ENCODE results near the gene SPINT2.
"Not testable (repeated sequence)": the region's sequence is repeated elsewhere in the genome, so short reads cannot be mapped to it uniquely, and the experiment has no call there.

SPINT2 gene

DNA sequence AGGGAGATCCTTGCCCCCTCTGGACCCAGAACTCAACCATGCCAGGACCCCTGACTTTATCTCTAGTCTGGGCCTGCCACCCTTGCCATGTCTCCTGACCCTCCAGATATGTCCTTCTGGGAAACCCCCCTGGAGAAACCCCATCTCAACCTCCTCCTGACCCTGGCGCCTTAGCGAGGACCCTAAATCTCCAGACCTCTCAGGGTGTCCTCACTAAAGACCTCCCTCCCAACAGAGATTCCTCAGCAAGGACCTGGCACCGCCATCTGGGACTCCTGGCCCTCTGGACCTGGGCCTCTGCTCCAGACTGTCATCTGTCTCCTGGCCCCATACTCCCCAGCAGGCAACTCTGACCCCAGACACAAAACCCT, 56.6 kb downstream of the SPINT2 start:
- DNase-seq (ENCODE audit: low spot score) = no peak

DNA sequence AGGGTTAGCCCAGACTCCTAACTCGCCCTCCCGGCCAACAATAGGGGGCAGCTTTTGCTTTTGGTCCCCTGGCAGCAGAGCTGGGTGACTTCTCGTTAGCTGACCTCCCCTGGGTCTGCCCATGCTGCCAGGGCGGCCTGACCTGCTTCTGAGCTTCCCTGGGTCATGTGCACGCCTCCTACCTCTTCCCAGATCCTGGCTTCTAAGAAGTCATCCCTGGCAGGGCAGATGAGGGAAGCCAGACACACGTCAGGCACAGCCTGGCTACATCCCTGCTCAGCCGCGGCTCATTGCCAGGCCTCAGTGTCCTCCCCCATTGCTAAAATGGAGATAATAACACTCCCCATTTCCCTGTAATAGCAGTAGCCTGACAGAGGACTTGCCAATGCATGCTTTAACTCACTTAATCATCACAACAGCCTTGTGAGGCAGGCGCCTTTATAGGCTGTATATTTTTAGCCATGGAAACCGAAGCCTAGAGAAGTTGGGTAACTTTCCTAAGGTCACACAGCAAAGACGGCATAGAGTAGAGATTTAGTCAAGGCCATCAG, 57.3 kb downstream of the SPINT2 start:
- no peak for DNase-seq (ENCODE audit: low spot score)

DNA sequence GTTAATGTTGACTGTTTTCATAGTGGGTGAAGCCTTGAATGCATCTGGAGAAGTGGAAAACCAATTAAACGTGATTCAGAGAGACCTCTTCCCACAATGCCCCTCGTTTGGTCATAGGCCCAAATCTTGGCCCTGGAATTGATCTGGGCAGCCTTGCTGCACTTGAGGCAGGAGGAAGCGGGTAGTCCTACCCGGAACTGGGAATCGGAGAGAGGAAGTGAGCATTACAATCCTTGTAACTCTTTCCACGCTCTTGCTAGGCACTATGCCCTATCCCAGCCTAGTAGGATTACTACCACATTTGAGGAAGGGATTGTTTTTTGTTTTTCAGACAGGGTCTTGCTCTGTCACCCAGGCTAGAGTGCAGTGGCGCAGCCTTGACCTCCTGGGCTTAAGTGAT, 58.9 kb downstream of the SPINT2 start:
- no peak for DNase-seq (ENCODE audit: low spot score)

DNA sequence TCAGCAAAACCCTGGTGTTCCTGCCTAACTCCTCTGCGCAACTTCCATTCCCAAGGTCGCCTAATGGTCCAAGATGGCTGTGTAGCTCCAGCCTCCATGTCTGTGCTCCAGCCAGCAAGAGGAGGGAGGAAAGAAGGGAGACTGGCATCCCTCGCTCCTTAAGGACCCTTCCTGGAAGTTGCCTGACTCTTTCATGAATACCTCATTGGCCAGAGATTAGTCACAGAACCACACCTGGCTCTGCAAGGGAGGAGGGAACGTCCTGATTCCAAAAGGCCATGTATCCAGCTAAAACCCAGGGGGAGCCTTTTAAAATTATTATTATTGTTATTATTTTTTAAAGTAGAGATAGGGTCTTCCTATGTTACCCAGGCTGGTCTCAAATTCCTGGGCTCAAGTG, 60.1 kb downstream of the SPINT2 start:
- no peak for DNase-seq (ENCODE audit: low spot score)

DNA sequence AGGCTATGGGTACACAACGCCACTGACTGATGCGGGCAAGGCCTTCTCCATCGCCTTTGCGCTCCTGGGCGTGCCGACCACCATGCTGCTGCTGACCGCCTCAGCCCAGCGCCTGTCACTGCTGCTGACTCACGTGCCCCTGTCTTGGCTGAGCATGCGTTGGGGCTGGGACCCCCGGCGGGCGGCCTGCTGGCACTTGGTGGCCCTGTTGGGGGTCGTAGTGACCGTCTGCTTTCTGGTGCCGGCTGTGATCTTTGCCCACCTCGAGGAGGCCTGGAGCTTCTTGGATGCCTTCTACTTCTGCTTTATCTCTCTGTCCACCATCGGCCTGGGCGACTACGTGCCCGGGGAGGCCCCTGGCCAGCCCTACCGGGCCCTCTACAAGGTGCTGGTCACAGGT, 62.2 kb downstream of the SPINT2 start:
- no peak for DNase-seq (ENCODE audit: low spot score)

DNA sequence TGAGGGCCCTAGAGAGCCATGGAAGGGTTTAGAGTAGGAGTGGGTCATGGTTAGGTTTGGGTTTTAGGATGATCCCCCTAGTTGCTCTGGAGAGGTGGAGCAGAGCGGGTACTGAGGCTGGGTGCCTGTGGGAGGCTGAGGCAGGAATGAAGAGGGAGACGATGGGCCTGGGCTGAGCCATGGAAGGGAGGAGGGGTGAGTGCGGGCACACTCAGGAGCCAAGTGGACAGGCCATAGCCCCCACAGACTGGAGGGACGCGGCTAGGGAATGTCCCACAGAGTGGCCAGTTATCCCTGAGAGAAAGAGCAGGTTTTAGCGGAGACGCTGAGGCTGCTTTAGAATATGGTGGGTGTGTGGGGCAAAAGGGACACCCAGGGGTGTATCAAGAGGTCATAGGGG, 65.3 kb downstream of the SPINT2 start:
- no peak for DNase-seq (ENCODE audit: low spot score)

DNA sequence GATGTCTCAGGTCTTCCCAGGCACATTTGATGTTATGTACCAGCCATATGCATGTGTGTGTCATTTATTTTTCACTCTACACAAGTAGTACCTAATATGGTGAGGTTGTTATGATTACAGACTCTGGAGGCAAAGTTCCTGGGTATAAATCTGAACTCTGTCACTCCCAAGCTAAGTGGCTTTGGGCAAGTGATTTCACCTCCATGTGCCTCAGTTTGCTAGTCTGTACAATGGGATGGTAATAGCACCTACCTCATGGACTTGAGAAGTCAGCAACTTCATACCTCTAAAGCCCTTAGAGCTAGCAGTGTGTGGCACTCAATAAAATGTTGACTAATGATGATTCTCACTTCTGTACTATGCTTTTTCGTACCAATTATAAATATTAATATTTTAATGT, 67.4 kb downstream of the SPINT2 start:
- no peak for DNase-seq (ENCODE audit: low spot score)

DNA sequence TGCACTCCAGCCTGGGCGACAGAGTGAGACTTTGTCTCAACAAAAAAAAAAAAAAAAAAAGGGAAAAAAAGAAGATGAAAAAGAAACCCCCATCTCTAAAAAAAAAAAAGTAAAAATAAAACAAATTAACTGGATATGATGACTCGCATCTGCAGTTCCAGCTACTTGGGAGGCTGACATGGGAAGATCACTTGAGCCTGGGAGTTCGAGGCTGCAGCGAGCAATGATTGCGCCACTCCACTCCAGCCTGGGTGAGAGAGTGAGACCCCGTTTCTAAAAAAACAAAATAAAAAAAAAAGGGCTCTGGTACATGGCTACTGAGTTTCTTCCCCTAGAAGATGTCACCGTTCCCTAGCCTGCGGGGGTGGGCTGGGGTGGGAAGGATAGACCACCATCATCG, 68.9 kb downstream of the SPINT2 start:
- DNase-seq (ENCODE audit: low spot score) = no peak

DNA sequence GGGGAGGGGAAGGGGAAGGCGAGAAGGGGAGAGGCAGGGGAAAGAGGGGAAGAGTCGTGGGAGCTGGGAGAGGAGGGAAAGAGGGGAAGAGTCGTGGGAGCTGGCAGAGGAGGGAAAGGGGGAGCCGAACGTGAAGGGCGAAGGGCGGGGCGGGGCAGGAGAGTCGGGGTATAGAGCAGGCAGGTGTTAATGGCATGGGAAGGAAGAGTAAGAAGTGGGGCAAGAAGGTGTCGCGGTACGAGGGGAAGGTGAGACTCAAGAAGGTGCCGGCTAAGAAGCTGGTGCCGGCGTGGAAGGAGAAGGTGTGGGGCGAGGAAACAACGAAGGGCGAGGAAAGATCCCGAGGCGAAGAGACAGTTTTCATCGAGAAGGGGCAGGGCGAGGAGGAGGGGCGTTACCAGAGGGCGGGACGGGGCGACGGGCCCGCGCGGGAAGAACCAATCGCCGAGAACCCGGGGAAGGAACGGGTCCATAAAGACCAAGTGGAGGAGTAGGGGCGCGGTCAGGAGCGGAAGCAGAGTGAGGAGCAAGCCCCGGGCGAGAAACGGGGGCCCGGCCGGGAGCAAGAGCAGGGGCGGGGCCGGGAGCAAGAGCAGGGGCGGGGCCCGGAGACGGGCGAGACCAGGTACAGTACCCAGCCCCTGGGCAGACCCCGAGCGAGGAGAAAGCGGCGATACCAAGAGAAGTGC, 71.7 kb downstream of the SPINT2 start:
- peak; percentile 91 for DNase-seq (ENCODE audit: low spot score)

DNA sequence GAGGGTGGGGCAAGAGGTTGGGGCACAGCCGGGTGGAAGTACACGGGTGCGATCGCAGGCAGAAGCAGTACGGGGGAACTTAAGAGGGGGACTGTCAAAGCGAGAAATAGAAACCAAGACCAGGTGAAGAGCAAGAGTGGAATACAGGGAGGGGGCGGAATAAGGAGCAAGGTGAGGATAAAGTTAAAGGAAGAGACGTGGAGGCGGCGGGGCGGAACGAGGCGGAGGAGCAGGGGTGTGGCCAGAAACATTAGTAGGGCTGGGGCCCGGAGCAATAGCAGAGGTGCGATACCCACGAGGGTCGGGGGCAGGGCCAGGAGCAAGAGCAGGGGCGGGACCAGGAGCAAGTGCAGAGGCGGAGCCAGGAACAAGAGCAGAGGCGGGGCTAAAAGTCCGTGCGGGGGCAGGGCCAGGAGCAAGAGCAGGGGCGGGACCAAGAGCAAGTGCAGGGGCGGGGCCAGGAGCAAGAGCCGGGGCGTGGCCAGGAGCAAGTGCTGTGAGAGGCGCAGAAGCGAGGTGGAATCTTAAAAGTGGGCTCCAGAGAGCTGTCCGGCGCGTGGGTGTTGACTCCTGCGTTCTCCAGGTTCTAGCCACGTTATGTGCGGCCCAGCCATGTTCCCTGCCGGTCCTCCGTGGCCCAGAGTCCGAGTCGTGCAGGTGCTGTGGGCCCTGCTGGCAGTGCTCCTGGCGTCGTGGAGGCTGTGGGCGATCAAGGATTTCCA, 72.4 kb downstream of the SPINT2 start:
- peak; percentile 97 for DNase-seq (ENCODE audit: low spot score)

DNA sequence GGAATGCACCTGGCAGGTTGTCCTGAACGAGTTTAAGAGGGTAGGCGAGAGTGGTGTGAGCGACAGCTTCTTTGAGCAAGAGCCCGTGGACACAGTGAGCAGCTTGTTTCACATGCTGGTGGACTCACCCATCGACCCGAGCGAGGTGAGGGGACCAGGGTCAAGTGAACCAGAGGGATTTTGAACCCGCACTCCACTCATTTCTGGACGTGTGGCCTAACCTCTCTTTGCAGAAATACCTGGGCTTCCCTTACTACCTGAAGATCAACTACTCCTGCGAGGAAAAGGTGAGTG, 72.9 kb downstream of the SPINT2 start:
- no peak for DNase-seq (ENCODE audit: low spot score)

DNA sequence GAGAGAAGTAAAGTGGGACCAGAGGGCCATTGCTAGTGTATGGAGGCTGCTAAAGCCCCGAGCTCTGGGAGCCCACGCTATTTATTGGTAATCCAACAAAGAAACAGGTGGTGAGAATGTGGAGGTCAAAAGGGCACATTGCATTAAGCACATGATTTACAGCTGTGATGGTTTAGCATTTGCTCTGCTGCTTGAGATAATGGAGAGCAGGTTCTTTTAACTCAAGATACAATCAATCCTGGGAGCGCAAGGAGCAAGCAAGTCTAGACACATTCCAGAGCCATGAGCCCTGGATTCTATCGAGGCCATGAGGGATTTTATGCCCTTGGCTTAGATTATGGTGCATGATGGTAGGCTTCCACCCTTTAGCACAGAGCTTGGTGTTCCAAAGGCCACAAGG, 74.6 kb downstream of the SPINT2 start:
- not testable (repeated sequence) for DNase-seq (ENCODE audit: low spot score)

DNA sequence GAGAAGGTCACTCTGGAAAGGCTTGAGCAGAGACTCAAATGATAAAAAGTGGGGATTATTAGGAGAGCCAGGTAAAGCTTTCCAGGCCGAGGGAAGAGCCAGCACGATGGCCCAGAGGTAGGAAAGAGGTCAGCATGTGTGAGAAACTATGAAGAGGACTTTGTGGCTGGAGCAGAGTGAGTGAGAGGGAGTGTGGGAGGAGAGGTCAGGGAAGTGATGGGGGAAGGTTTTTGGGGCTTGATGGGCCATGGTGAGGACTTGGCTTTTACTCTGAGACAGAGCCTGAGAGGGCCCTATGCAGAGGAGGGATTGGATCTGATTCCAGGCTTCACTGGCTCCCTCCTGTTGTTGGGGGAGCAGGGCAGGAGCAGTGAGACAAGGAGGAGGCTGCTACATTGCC, 76.6 kb downstream of the SPINT2 start:
- DNase-seq (ENCODE audit: low spot score) = no peak
